Skeletal muscle cell (primary cell): ENCODE results near the gene SH2D7.

Source experiments
- DNase-seq: peaks from one replicate; pipeline ENCODE4 v3.0.0-alpha.2; 2010; ENCODE audit warnings: low read depth
- H3K4me3 ChIP-seq: 2 replicates; pipeline ENCODE4 v1.5.1; 2011; ENCODE audit warnings: low read depth, mild to moderate bottlenecking, control low read depth, low read length, moderate library complexity

SH2D7 gene

GRCh38 chr15:78059110-78059839, 33.1 kb upstream of the SH2D7 start:
- H3K4me3 ChIP-seq, result no peak overlapping the region
- DNase-seq, result no peak

GRCh38 chr15:78060232-78060631, 32.1 kb upstream of the SH2D7 start:
- DNase-seq, result no peak
- H3K4me3 ChIP-seq, result no peak overlapping the region

GRCh38 chr15:78061963-78062427, 30.4 kb upstream of the SH2D7 start:
- peak overlapping the region; percentile 29 for H3K4me3 ChIP-seq
- DNase-seq, result no peak

GRCh38 chr15:78063217-78063616, 29.1 kb upstream of the SH2D7 start:
- no peak overlapping the region for H3K4me3 ChIP-seq
- no peak for DNase-seq

GRCh38 chr15:78063970-78064385, 28.4 kb upstream of the SH2D7 start:
- DNase-seq, result no peak
- no peak overlapping the region for H3K4me3 ChIP-seq

- DNase-seq, result no peak
- no peak overlapping the region for H3K4me3 ChIP-seq
These were observed 27.8 kb upstream of the SH2D7 start for GRCh38 chr15:78064544-78064943.

GRCh38 chr15:78065284-78065872, 27.0 kb upstream of the SH2D7 start:
- DNase-seq, result peak; percentile 98
- no peak overlapping the region for H3K4me3 ChIP-seq

GRCh38 chr15:78065973-78066946, 26.1 kb upstream of the SH2D7 start:
- DNase-seq, result no peak
- no peak overlapping the region for H3K4me3 ChIP-seq

- no peak for DNase-seq
- no peak overlapping the region for H3K4me3 ChIP-seq
These were observed 24.8 kb upstream of the SH2D7 start for GRCh38 chr15:78067328-78068228.

- H3K4me3 ChIP-seq, result no peak overlapping the region
- no peak for DNase-seq
These were observed 23.3 kb upstream of the SH2D7 start for GRCh38 chr15:78069052-78069414.

- H3K4me3 ChIP-seq, result no peak overlapping the region
- DNase-seq, result no peak
These were observed 22.8 kb upstream of the SH2D7 start for GRCh38 chr15:78069462-78070029.

GRCh38 chr15:78070049-78070700, 22.2 kb upstream of the SH2D7 start:
- H3K4me3 ChIP-seq, result no peak overlapping the region

GRCh38 chr15:78071383-78071782, 21.0 kb upstream of the SH2D7 start:
- H3K4me3 ChIP-seq, result no peak overlapping the region
- DNase-seq, result no peak

More at GRCh38 chr15:78070049-78070700, 22.2 kb upstream of the SH2D7 start:
- DNase-seq, result no peak

- DNase-seq, result peak; percentile 83
- no peak overlapping the region for H3K4me3 ChIP-seq
These were observed 20.1 kb upstream of the SH2D7 start for GRCh38 chr15:78072080-78072892.

- DNase-seq, result no peak
- H3K4me3 ChIP-seq, result no peak overlapping the region
These were observed 19.1 kb upstream of the SH2D7 start for GRCh38 chr15:78073046-78073787.

GRCh38 chr15:78075490-78076230, 16.7 kb upstream of the SH2D7 start:
- DNase-seq, result peak; percentile 93
- peak overlapping the region; percentile 58 for H3K4me3 ChIP-seq
